ENCODE data around the gene SPNS2. TPM values are rescaled to one million over a fixed set of nuclear protein-coding genes. Genes with fewer than 3 reads are reported as not detected.

Gene SPNS2
- total RNA-seq, 4 donors from 2014 or later, result 10.4 to 17.4 (median 16.4) TPM

DNA sequence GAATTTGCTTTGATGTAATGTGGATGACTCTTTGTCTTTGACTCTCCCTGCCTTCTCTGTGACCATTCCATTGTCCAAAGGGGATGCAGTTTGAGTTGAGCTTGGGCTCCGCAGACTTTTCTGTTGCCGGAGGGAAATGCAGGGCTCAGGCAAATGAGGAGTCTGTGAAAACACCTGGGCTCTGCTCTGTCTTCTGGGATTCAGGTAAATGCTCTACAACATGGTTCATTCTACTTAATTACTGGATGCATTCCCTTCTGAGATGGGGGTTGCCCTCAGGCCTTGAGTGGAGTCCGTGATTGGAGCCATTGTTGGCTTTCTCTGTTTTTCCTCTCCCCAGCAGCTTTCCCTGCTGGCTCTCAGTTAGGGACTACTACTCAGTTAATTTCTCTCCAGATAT lies 26.4 kb upstream of the SPNS2 start:
- TF ChIP-seq POLR2AphosphoS5 (IDR thresholded peaks at IDR 0.05) (no peak), EP300 (IDR thresholded peaks at IDR 0.05) (no peak), POLR2A (IDR thresholded peaks at IDR 0.05) (no peak)
- TF ChIP-seq, protein P1, sequence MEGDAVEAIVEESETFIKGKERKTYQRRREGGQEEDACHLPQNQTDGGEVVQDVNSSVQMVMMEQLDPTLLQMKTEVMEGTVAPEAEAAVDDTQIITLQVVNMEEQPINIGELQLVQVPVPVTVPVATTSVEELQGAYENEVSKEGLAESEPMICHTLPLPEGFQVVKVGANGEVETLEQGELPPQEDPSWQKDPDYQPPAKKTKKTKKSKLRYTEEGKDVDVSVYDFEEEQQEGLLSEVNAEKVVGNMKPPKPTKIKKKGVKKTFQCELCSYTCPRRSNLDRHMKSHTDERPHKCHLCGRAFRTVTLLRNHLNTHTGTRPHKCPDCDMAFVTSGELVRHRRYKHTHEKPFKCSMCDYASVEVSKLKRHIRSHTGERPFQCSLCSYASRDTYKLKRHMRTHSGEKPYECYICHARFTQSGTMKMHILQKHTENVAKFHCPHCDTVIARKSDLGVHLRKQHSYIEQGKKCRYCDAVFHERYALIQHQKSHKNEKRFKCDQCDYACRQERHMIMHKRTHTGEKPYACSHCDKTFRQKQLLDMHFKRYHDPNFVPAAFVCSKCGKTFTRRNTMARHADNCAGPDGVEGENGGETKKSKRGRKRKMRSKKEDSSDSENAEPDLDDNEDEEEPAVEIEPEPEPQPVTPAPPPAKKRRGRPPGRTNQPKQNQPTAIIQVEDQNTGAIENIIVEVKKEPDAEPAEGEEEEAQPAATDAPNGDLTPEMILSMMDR (IDR thresholded peaks at IDR 0.05), result no peak
- no peak overlapping the region for H3K27ac ChIP-seq
- H3K27me3 ChIP-seq, result peaks cover 8% of the 10 kb centered on the region
- WGBS, 2 donors (ENCODE audit: low coverage in 1 of 2), result 78% methylated on average over 2 of the region's 3 CpGs; no CpG with 5 or more reads in 1 of the 2 donors
- no peak for ATAC-seq
- H3K4me1 ChIP-seq, result no peaks in the 10 kb centered on the region
- H3K36me3 ChIP-seq, result no peaks in the 10 kb centered on the region
- no peak overlapping the region for H3K4me3 ChIP-seq
- H3K9me3 ChIP-seq, result no peaks in the 10 kb centered on the region

- no peaks in the 10 kb centered on the region for H3K9me3 ChIP-seq
- TF ChIP-seq POLR2AphosphoS5 (IDR thresholded peaks at IDR 0.05) (no peak), POLR2A (IDR thresholded peaks at IDR 0.05) (no peak), EP300 (IDR thresholded peaks at IDR 0.05) (no peak)
- TF ChIP-seq, protein P1 (IDR thresholded peaks at IDR 0.05), result no peak
- no peak overlapping the region for H3K4me3 ChIP-seq
- H3K27me3 ChIP-seq, result peaks cover 8% of the 10 kb centered on the region
- WGBS, 2 donors (ENCODE audit: low coverage in 1 of 2), result 100% methylated on average over 1 of the region's 13 CpGs; no CpG with 5 or more reads in 1 of the 2 donors
- no peaks in the 10 kb centered on the region for H3K4me1 ChIP-seq
- H3K27ac ChIP-seq, result no peak overlapping the region
- no peak for ATAC-seq
- no peaks in the 10 kb centered on the region for H3K36me3 ChIP-seq
Observed at GRCh38 chr17:4474093-4474492, 24.6 kb upstream of the SPNS2 start.

- H3K4me3 ChIP-seq, result no peak overlapping the region
- no peaks in the 10 kb centered on the region for H3K4me1 ChIP-seq
- H3K27ac ChIP-seq, result no peak overlapping the region
- H3K36me3 ChIP-seq, result no peaks in the 10 kb centered on the region
- TF ChIP-seq EP300 (IDR thresholded peaks at IDR 0.05) (no peak), POLR2AphosphoS5 (IDR thresholded peaks at IDR 0.05) (no peak), POLR2A (IDR thresholded peaks at IDR 0.05) (no peak)
- TF ChIP-seq, protein P1 (IDR thresholded peaks at IDR 0.05), result no peak
- H3K27me3 ChIP-seq, result peaks cover 8% of the 10 kb centered on the region
- no peaks in the 10 kb centered on the region for H3K9me3 ChIP-seq
- no peak for ATAC-seq
- WGBS, 2 donors (ENCODE audit: low coverage in 1 of 2), result 75% methylated on average over 7 of the region's 9 CpGs; no CpG with 5 or more reads in 1 of the 2 donors
Observed at GRCh38 chr17:4475001-4475400, 23.7 kb upstream of the SPNS2 start.

GRCh38 chr17:4475463-4475862 lies 23.2 kb upstream of the SPNS2 start:
- Histone ChIP-seq H3K27ac (no peak overlapping the region), H3K36me3 (no peaks in the 10 kb centered on the region), H3K4me1 (no peaks in the 10 kb centered on the region), H3K4me3 (no peak overlapping the region), H3K27me3 (peaks cover 8% of the 10 kb centered on the region), H3K9me3 (no peaks in the 10 kb centered on the region)
- WGBS, 2 donors (ENCODE audit: low coverage in 1 of 2), result 83 to 100% methylated on average over 1 to 2 of the region's 7 CpGs
- ATAC-seq, result no peak
- TF ChIP-seq POLR2A (IDR thresholded peaks at IDR 0.05) (no peak), EP300 (IDR thresholded peaks at IDR 0.05) (no peak), POLR2AphosphoS5 (IDR thresholded peaks at IDR 0.05) (no peak)
- TF ChIP-seq, protein P1 (IDR thresholded peaks at IDR 0.05), result no peak

DNA sequence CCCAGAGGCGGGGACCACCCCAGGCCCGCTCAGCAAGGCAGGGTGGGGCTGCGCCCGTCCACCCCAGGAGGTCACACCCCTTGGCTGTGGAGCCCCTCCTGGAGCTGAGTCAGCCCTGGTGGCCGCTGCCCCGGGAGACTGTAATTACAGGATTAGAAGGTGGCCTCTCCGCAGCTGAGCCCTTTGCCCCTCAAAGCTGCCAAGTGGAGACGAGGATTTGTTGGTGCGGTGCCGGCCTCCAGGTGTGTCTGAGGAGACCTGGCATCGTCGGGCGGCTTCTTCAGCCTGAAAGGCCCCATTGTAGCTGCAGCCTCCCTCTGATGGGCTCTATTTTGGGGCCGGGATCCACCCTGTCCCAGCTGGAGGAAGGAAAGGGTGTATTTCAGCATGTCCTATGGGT lies 22.7 kb upstream of the SPNS2 start:
- H3K9me3 ChIP-seq, result no peaks in the 10 kb centered on the region
- TF ChIP-seq POLR2A (IDR thresholded peaks at IDR 0.05) (no peak), EP300 (IDR thresholded peaks at IDR 0.05) (no peak), POLR2AphosphoS5 (IDR thresholded peaks at IDR 0.05) (no peak)
- TF ChIP-seq, protein P1 (IDR thresholded peaks at IDR 0.05), result no peak
- no peak overlapping the region for H3K4me3 ChIP-seq
- H3K4me1 ChIP-seq, result no peaks in the 10 kb centered on the region
- ATAC-seq, result peak; percentile 23
- no peak overlapping the region for H3K27ac ChIP-seq
- no CpG with 5 or more reads among the region's 14 CpGs for WGBS, 2 donors (ENCODE audit: low coverage in 1 of 2)
- no peaks in the 10 kb centered on the region for H3K36me3 ChIP-seq
- peaks cover 8% of the 10 kb centered on the region for H3K27me3 ChIP-seq
